Loucy (cell line): Measurements from ENCODE around the gene CRYZ.

Experiments
- CTCF ChIP-seq: fragments of 200-600 bp; sonication (generic); conservative IDR thresholded peaks from 2 replicates; pipeline ENCODE4 v1.5.1; 2014; ENCODE audit warnings: mild to moderate bottlenecking, antibody characterized with exemption, low read length
- EZH2phosphoT487 ChIP-seq: fragments of 200-600 bp; IDR thresholded peaks from 2 replicates; pipeline ENCODE4 v1.6.1; 2018; ENCODE audit warnings: antibody characterized with exemption, mild to moderate bottlenecking, moderate library complexity, borderline replicate concordance

GRCh38 chr1:74703386-74704182 is 29.3 kb downstream of the CRYZ start:
- TF ChIP-seq CTCF (no peak), EZH2phosphoT487 (no peak)
